K562 (cell line): ENCODE data around the gene RAB5B. TPM values are rescaled to one million over a fixed set of nuclear protein-coding genes. Genes with fewer than 3 reads are reported as not detected.

Experiments
- CHCHD3 ChIP-seq: fragments of 250-450 bp; sonication (Bioruptor Pico); IDR thresholded peaks from 2 replicates; pipeline ENCODE4 v2.1.2; 2022; ENCODE audit warnings: mild to moderate bottlenecking
- DMBX1 ChIP-seq: fragments of 250-450 bp; sonication (Bioruptor Pico); IDR thresholded peaks from 2 replicates; pipeline ENCODE4 v1.8.0; 2022; ENCODE audit warnings: inconsistent platforms, mild to moderate bottlenecking, moderate library complexity, borderline replicate concordance
- KAT2B ChIP-seq: IDR thresholded peaks from one replicate; pipeline ENCODE4 v1.6.1; 2012; ENCODE audit warnings: low read depth, mild to moderate bottlenecking, control low read depth, inconsistent platforms, low read length, moderate library complexity
- NONO ChIP-seq, 2 experiments: fragments of 200-400 bp in 1 of 2; fragments of 450-650 bp in 1 of 2; formaldehyde crosslinking in 1 of 2; IDR thresholded peaks; 2 replicates each; pipeline ENCODE4 v1.6.1; 2017; ENCODE audit warnings: low read depth in 2 of 2, mild to moderate bottlenecking in 2 of 2, moderate library complexity in 2 of 2, low read length in 1 of 2
- PTBP1 ChIP-seq: fragments of 200-400 bp; formaldehyde crosslinking; IDR thresholded peaks from 2 replicates; pipeline ENCODE4 v1.6.1; 2017; ENCODE audit warnings: low read depth, low read length
- ZNF282 ChIP-seq: sonication (generic); formaldehyde crosslinking; IDR thresholded peaks from 2 replicates; pipeline ENCODE4 v1.8.1; 2023; ENCODE audit warnings: missing genetic modification reagents
- ZNF589 ChIP-seq: fragments of 200-800 bp; sonication (Bioruptor generic); IDR thresholded peaks from 2 replicates; pipeline ENCODE4 v1.6.1; 2016; ENCODE audit warnings: low read depth, missing genetic modification characterization, missing compliant biosample characterization
- polyA plus RNA-seq, 8 experiments: library from polyadenylated mRNA; depleted of rRNA in 4 of 8; stranded (reverse) in 5 of 8; unstranded in 3 of 8; fragments of >200 nt; fragmentation: Nextera tagmentation in 2 of 8; fragmentation: Illumina TruSeq in 1 of 8; extraction: Ambion mirVana in 2 of 8; extraction: Trizol in 1 of 8; gene quantifications; 2 replicates each; pipeline versions ENCODE4 v1.2.1 to v1.2.3, GENCODE V29; 2011 to 2014; ENCODE audit warnings: inconsistent platforms in 1 of 8, missing spikeins in 1 of 8
- total RNA-seq, 7 experiments: library from RNA; depleted of rRNA in 6 of 7; stranded (reverse); fragments of >200 nt in 6 of 7; fragmentation: Illumina TruSeq in 2 of 7; extraction: Trizol in 2 of 7; gene quantifications; 2 replicates each; pipeline versions ENCODE4 v1.2.1 to v1.2.3, GENCODE V29; 2011 to 2021; ENCODE audit warnings: low replicate concordance in 1 of 7
- TF ChIP-seq, protein P1 (sequence below): fragments of 450-650 bp; IDR thresholded peaks from 2 replicates; pipeline ENCODE4 v1.6.1; 2016; ENCODE audit warnings: mild to moderate bottlenecking, moderate library complexity
- TF ChIP-seq, protein P2 (sequence below): fragments of 250-450 bp; sonication (Bioruptor Pico); IDR thresholded peaks from 2 replicates; pipeline ENCODE4 v1.5.1; 2021; ENCODE audit warnings: mild to moderate bottlenecking
- TF ChIP-seq, protein P3 (sequence below): fragments of 250-450 bp; sonication (Bioruptor Pico); IDR thresholded peaks from 2 replicates; pipeline ENCODE4 v1.8.0; 2022; ENCODE audit warnings: inconsistent platforms, mild to moderate bottlenecking, moderate library complexity, borderline replicate concordance

Gene RAB5B
- total and polyA plus RNA-seq, 9 of the 15 experiments (the other 6 are each of a cell fraction or from before 2014, with no cell fraction given), result 6.8 to 73.8 (median 25.2) TPM

DNA sequence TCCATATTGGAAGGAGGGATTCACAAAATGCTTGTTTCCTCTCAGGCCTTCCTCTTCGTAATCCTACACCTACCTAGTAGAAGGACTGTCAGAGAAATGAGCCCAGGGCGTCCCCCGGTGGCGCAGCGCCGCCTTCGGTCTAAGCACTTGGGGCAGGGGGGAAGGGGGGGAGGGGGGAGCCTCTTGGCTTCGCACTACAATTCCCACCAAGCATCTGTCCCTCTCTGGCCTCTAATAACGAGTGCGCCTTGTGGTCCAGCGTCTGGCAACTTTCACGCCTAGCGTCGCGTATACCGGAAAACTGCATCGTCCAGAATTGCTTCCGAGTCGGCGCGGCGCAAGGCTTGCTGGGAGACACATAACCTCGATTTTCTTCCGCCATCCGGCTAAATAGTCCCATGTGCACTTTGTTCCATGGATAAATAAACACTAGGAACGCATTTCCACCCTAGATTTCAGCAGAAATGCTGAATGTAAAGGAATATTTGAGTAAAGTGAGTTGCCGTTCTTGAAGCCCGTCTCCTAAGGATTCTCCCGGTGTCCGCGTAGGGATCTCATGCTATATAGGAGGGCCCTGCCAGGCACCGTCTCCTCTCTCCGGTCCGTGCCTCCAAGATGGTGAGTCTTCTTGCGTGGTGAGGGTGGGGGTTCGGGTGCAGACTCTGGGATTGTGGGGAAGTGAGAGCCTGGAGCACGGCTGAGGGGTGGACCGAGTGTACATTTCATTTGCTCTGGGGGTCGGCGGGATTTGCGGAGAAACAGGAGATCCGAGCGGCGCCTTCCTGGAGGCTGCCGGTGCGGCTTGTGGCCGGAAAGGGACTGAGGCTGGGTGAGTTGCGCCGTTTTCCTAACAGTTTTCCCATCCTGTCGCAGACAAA lies 67.9 kb downstream of the RAB5B start, which contains the start of gene RPS26 (continued):
- TF ChIP-seq CHCHD3 (no peak), ZNF282 (CRISPR knock-in tag) (no peak), KAT2B (no peak), ZNF589 (CRISPR knock-in tag) (peak; percentile 94), NONO (IDR thresholded peaks at IDR 0.05; ENCODE audit: low read depth in 2 of 2, low read length in 1 of 2) (0 out of 4 replicates have a peak, but pooled peaks have one; percentile 40 to 45), DMBX1 (no peak), PTBP1 (0 out of 2 replicates have a peak, but pooled peaks have one; percentile 40)
- TF ChIP-seq, protein P1, sequence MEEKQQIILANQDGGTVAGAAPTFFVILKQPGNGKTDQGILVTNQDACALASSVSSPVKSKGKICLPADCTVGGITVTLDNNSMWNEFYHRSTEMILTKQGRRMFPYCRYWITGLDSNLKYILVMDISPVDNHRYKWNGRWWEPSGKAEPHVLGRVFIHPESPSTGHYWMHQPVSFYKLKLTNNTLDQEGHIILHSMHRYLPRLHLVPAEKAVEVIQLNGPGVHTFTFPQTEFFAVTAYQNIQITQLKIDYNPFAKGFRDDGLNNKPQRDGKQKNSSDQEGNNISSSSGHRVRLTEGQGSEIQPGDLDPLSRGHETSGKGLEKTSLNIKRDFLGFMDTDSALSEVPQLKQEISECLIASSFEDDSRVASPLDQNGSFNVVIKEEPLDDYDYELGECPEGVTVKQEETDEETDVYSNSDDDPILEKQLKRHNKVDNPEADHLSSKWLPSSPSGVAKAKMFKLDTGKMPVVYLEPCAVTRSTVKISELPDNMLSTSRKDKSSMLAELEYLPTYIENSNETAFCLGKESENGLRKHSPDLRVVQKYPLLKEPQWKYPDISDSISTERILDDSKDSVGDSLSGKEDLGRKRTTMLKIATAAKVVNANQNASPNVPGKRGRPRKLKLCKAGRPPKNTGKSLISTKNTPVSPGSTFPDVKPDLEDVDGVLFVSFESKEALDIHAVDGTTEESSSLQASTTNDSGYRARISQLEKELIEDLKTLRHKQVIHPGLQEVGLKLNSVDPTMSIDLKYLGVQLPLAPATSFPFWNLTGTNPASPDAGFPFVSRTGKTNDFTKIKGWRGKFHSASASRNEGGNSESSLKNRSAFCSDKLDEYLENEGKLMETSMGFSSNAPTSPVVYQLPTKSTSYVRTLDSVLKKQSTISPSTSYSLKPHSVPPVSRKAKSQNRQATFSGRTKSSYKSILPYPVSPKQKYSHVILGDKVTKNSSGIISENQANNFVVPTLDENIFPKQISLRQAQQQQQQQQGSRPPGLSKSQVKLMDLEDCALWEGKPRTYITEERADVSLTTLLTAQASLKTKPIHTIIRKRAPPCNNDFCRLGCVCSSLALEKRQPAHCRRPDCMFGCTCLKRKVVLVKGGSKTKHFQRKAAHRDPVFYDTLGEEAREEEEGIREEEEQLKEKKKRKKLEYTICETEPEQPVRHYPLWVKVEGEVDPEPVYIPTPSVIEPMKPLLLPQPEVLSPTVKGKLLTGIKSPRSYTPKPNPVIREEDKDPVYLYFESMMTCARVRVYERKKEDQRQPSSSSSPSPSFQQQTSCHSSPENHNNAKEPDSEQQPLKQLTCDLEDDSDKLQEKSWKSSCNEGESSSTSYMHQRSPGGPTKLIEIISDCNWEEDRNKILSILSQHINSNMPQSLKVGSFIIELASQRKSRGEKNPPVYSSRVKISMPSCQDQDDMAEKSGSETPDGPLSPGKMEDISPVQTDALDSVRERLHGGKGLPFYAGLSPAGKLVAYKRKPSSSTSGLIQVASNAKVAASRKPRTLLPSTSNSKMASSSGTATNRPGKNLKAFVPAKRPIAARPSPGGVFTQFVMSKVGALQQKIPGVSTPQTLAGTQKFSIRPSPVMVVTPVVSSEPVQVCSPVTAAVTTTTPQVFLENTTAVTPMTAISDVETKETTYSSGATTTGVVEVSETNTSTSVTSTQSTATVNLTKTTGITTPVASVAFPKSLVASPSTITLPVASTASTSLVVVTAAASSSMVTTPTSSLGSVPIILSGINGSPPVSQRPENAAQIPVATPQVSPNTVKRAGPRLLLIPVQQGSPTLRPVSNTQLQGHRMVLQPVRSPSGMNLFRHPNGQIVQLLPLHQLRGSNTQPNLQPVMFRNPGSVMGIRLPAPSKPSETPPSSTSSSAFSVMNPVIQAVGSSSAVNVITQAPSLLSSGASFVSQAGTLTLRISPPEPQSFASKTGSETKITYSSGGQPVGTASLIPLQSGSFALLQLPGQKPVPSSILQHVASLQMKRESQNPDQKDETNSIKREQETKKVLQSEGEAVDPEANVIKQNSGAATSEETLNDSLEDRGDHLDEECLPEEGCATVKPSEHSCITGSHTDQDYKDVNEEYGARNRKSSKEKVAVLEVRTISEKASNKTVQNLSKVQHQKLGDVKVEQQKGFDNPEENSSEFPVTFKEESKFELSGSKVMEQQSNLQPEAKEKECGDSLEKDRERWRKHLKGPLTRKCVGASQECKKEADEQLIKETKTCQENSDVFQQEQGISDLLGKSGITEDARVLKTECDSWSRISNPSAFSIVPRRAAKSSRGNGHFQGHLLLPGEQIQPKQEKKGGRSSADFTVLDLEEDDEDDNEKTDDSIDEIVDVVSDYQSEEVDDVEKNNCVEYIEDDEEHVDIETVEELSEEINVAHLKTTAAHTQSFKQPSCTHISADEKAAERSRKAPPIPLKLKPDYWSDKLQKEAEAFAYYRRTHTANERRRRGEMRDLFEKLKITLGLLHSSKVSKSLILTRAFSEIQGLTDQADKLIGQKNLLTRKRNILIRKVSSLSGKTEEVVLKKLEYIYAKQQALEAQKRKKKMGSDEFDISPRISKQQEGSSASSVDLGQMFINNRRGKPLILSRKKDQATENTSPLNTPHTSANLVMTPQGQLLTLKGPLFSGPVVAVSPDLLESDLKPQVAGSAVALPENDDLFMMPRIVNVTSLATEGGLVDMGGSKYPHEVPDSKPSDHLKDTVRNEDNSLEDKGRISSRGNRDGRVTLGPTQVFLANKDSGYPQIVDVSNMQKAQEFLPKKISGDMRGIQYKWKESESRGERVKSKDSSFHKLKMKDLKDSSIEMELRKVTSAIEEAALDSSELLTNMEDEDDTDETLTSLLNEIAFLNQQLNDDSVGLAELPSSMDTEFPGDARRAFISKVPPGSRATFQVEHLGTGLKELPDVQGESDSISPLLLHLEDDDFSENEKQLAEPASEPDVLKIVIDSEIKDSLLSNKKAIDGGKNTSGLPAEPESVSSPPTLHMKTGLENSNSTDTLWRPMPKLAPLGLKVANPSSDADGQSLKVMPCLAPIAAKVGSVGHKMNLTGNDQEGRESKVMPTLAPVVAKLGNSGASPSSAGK, result no peak
- TF ChIP-seq, protein P2, sequence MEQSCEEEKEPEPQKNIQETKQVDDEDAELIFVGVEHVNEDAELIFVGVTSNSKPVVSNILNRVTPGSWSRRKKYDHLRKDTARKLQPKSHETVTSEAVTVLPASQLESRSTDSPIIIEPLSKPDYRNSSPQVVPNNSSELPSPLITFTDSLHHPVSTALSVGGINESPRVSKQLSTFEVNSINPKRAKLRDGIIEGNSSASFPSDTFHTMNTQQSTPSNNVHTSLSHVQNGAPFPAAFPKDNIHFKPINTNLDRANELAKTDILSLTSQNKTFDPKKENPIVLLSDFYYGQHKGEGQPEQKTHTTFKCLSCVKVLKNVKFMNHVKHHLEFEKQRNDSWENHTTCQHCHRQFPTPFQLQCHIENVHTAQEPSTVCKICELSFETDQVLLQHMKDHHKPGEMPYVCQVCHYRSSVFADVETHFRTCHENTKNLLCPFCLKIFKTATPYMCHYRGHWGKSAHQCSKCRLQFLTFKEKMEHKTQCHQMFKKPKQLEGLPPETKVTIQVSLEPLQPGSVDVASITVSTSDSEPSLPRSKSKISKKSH (CRISPR knock-in tag), result no peak
- TF ChIP-seq, protein P3, sequence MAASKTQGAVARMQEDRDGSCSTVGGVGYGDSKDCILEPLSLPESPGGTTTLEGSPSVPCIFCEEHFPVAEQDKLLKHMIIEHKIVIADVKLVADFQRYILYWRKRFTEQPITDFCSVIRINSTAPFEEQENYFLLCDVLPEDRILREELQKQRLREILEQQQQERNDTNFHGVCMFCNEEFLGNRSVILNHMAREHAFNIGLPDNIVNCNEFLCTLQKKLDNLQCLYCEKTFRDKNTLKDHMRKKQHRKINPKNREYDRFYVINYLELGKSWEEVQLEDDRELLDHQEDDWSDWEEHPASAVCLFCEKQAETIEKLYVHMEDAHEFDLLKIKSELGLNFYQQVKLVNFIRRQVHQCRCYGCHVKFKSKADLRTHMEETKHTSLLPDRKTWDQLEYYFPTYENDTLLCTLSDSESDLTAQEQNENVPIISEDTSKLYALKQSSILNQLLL (CRISPR knock-in tag), result no peak
